Stomach (tissue), 4 donors: ENCODE results near the gene ADRA2C.

Experiments used
- POLR2A ChIP-seq, 4 donors: fragments of 450-650 bp; IDR thresholded peaks; one replicate each; pipeline ENCODE4 v1.6.1; 2016; ENCODE audit warnings: antibody characterized with exemption in 4 of 4, control low read depth in 2 of 4, mild to moderate bottlenecking in 1 of 4, moderate library complexity in 1 of 4
- TF ChIP-seq, protein P1 (sequence below), 7 experiments: fragments of 450-650 bp in 4 of 7; fragments of 200-600 bp in 3 of 7; sonication (generic) in 3 of 7; IDR thresholded peaks; one replicate each; pipeline ENCODE4 v1.5.1; 2016 to 2019; ENCODE audit warnings: antibody characterized with exemption in 7 of 7, control low read depth in 2 of 7, mild to moderate bottlenecking in 1 of 7

DNA sequence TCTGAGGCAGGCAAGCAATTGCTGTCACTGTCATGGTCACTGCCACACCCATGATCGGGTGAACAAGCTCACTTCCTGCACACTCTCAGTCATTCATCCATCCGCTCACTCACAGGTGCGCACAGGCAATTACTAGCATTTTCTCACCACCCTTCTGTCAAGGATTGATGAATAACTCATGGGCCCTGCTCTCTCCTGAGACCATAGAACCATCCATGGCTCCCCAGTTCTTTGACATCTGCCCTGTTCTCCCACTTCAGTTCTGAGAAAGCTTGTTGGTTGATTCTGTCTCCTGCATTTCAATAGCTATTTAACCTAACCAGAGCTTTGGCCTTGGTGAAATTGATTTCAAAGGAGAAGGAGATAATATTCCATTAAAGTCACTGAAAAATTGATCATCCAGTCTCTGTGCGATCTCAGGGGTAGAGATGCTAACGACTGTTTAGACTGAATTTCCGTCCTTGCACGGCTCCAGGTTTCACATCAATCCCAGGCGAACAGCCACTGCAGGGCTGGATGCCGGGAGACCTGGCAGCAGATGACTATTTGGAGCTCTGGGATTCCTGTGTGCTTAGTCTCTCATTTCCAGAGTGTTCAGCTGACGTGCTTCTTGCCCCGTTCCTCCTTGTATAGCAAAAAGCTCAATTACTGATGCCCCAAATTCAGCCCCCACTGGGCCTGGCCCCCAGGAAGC, 36.9 kb upstream of the ADRA2C start:
- TF ChIP-seq, protein P1, sequence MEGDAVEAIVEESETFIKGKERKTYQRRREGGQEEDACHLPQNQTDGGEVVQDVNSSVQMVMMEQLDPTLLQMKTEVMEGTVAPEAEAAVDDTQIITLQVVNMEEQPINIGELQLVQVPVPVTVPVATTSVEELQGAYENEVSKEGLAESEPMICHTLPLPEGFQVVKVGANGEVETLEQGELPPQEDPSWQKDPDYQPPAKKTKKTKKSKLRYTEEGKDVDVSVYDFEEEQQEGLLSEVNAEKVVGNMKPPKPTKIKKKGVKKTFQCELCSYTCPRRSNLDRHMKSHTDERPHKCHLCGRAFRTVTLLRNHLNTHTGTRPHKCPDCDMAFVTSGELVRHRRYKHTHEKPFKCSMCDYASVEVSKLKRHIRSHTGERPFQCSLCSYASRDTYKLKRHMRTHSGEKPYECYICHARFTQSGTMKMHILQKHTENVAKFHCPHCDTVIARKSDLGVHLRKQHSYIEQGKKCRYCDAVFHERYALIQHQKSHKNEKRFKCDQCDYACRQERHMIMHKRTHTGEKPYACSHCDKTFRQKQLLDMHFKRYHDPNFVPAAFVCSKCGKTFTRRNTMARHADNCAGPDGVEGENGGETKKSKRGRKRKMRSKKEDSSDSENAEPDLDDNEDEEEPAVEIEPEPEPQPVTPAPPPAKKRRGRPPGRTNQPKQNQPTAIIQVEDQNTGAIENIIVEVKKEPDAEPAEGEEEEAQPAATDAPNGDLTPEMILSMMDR (IDR thresholded peaks at IDR 0.05): no peak
- no peak for TF ChIP-seq POLR2A (IDR thresholded peaks at IDR 0.05)
